Measurements from ENCODE around the gene TMC8.

TMC8 gene

GRCh38 chr17:78105101-78105500 lies 25.5 kb upstream of the TMC8 start:
- TF ChIP-seq GFI1B (tag by site-specific recombination; IDR thresholded peaks at IDR 0.05) (no peak), ZNF830 (tag by site-specific recombination; IDR thresholded peaks at IDR 0.05; ENCODE audit: low read depth) (no peak), ZBTB17 (tag by site-specific recombination; IDR thresholded peaks at IDR 0.05) (no peak), ZSCAN18 (tag by site-specific recombination; IDR thresholded peaks at IDR 0.05) (no peak), ZNF792 (tag by site-specific recombination; IDR thresholded peaks at IDR 0.05) (no peak), ZNF239 (tag by site-specific recombination; IDR thresholded peaks at IDR 0.05) (no peak), ZSCAN5A (tag by site-specific recombination; IDR thresholded peaks at IDR 0.05) (no peak), ZNF426 (tag by site-specific recombination; IDR thresholded peaks at IDR 0.05) (no peak)
- Histone ChIP-seq H3K4me1 (ENCODE audit: control insufficient read depth, insufficient read depth, low read length) (no peaks in the 10 kb centered on the region; the same call in 1 of the 2 replicates), H3K36me3 (ENCODE audit: control insufficient read depth in 2 of 2, insufficient read depth in 1 of 2, low read length in 2 of 2) (peaks cover 3 to 43% of the 10 kb centered on the region in 2 experiments), H3K27ac (ENCODE audit: extremely low read depth, low read depth, low read length) (no peak overlapping the region), H3K9me3 (ENCODE audit: control insufficient read depth, insufficient read depth, low read depth, low read length) (no peaks in the 10 kb centered on the region), H3K4me3 (ENCODE audit: low read depth, low read length) (no peak overlapping the region)
- POLR2A ChIA-PET: interaction anchor here (1.0 kb wide), 1 partner anchor 10 kb away, joined by 5 read pairs; no protein-coding TSS in a partner anchor
- CTCF ChIA-PET: interaction anchor here (1.3 to 1.6 kb wide), 2 partner anchors 20 to 30 kb away, joined by 6 to 7 read pairs; no protein-coding TSS in a partner anchor

GRCh38 chr17:78105551-78105950 lies 25.0 kb upstream of the TMC8 start:
- H3K4me1 ChIP-seq (ENCODE audit: control insufficient read depth, insufficient read depth, low read length): no peaks in the 10 kb centered on the region; the same call in 1 of the 2 replicates
- no peak overlapping the region for H3K4me3 ChIP-seq (ENCODE audit: low read depth, low read length)
- no peak for TF ChIP-seq ZNF639 (tag by site-specific recombination; IDR thresholded peaks at IDR 0.05)
- no peak for TF ChIP-seq ZNF704 (tag by site-specific recombination; IDR thresholded peaks at IDR 0.05)
- TF ChIP-seq INSM2 (tag by site-specific recombination; IDR thresholded peaks at IDR 0.05): no peak
- no peak for TF ChIP-seq SCRT1 (tag by site-specific recombination; IDR thresholded peaks at IDR 0.05; ENCODE audit: borderline replicate concordance)
- TF ChIP-seq ZXDB (tag by site-specific recombination; IDR thresholded peaks at IDR 0.05): no peak
- TF ChIP-seq ZNF184 (tag by site-specific recombination; IDR thresholded peaks at IDR 0.05): no peak
- TF ChIP-seq ZSCAN30 (tag by site-specific recombination; IDR thresholded peaks at IDR 0.05): no peak
- TF ChIP-seq ZBTB11 (tag by site-specific recombination; conservative IDR thresholded peaks at IDR 0.05; ENCODE audit: low read depth): no peak
- TF ChIP-seq ZNF76 (tag by site-specific recombination; IDR thresholded peaks at IDR 0.05; ENCODE audit: borderline replicate concordance, low read depth): no peak
- TF ChIP-seq GFI1B (tag by site-specific recombination; IDR thresholded peaks at IDR 0.05): no peak
- ChIA-PET POLR2A (interaction anchor here (1.0 kb wide), 1 partner anchor 9 kb away, joined by 5 read pairs; no protein-coding TSS in a partner anchor), CTCF (interaction anchor here (1.3 to 1.6 kb wide), 2 partner anchors 20 to 29 kb away, joined by 6 to 7 read pairs; no protein-coding TSS in a partner anchor)
- no peaks in the 10 kb centered on the region for H3K9me3 ChIP-seq (ENCODE audit: control insufficient read depth, insufficient read depth, low read depth, low read length)
- H3K27ac ChIP-seq (ENCODE audit: extremely low read depth, low read depth, low read length): no peak overlapping the region
- peaks cover 3 to 39% of the 10 kb centered on the region in 2 experiments for H3K36me3 ChIP-seq (ENCODE audit: control insufficient read depth in 2 of 2, insufficient read depth in 1 of 2, low read length in 2 of 2)
